ENCODE data around the gene LENG8.
"Not testable (repeated sequence)": the region's sequence is repeated elsewhere in the genome, so short reads cannot be mapped to it uniquely, and the experiment has no call there.

The LENG8 gene

GRCh38 chr19:54446349-54446748 lies 2.6 kb upstream of the LENG8 start:
- DNase-seq = not testable (repeated sequence)

- DNase-seq = no peak
Measured at GRCh38 chr19:54448040-54448773, 792 bp upstream of the LENG8 start.

GRCh38 chr19:54449701-54450069 lies 686 bp downstream of the LENG8 start:
- DNase-seq = no peak

- no peak for DNase-seq
Measured at GRCh38 chr19:54451331-54451871, 2.4 kb downstream of the LENG8 start.

- no peak for DNase-seq
Measured at GRCh38 chr19:54451997-54452396, 3.0 kb downstream of the LENG8 start.

- no peak for DNase-seq
Measured at GRCh38 chr19:54452626-54453025, 3.6 kb downstream of the LENG8 start.

GRCh38 chr19:54453921-54454780 lies 5.2 kb downstream of the LENG8 start:
- no peak for DNase-seq

GRCh38 chr19:54454781-54455675 lies 6.0 kb downstream of the LENG8 start:
- DNase-seq = no peak

- DNase-seq = no peak
Measured at GRCh38 chr19:54455786-54456422, 6.9 kb downstream of the LENG8 start.

- DNase-seq = no peak
Measured at GRCh38 chr19:54456423-54457373, 7.7 kb downstream of the LENG8 start.

GRCh38 chr19:54457773-54458647 lies 9.0 kb downstream of the LENG8 start:
- DNase-seq = no peak

- DNase-seq = no peak
Measured at GRCh38 chr19:54458648-54459281, 9.8 kb downstream of the LENG8 start.

- DNase-seq = no peak
Measured at GRCh38 chr19:54459282-54460229, 10.6 kb downstream of the LENG8 start.

GRCh38 chr19:54460230-54461005 lies 11.4 kb downstream of the LENG8 start:
- DNase-seq = no peak

GRCh38 chr19:54461210-54461609 lies 12.2 kb downstream of the LENG8 start:
- no peak for DNase-seq

GRCh38 chr19:54461613-54462012 lies 12.6 kb downstream of the LENG8 start:
- DNase-seq = no peak

GRCh38 chr19:54462047-54462654 lies 13.2 kb downstream of the LENG8 start:
- no peak for DNase-seq
